Endothelial cell (in vitro differentiated cells): ENCODE results near the gene PSMB8. TPM values are rescaled to one million over a fixed set of nuclear protein-coding genes. Genes with fewer than 3 reads are reported as not detected.
A peak's percentile ranks its signal among the peaks of the same experiment; 100 is the strongest.

ENCODE experiments used
- DNase-seq: peaks from one replicate; pipeline ENCODE4 v3.0.0; 2021; ENCODE audit warnings: low spot score
- H3K27ac Mint-ChIP-seq: one replicate; pipeline ENCODE4 v1.8.0; 2021; ENCODE audit warnings: mixed read lengths, inconsistent platforms; ENCODE audit not compliant: unreplicated experiment
- H3K27me3 Mint-ChIP-seq: one replicate; pipeline ENCODE4 v1.8.0; 2021; ENCODE audit warnings: mild to moderate bottlenecking, moderate library complexity, mixed read lengths, inconsistent platforms; ENCODE audit not compliant: unreplicated experiment
- H3K36me3 Mint-ChIP-seq: one replicate; pipeline ENCODE4 v1.8.0; 2021; ENCODE audit warnings: mild to moderate bottlenecking, low read depth, mixed read lengths, inconsistent platforms; ENCODE audit not compliant: unreplicated experiment
- H3K4me1 Mint-ChIP-seq: one replicate; pipeline ENCODE4 v1.8.0; 2021; ENCODE audit warnings: mild to moderate bottlenecking, mixed read lengths, inconsistent platforms; ENCODE audit not compliant: unreplicated experiment
- H3K4me3 Mint-ChIP-seq: one replicate; pipeline ENCODE4 v1.8.0; 2021; ENCODE audit warnings: mild to moderate bottlenecking, mixed read lengths, inconsistent platforms; ENCODE audit not compliant: unreplicated experiment
- H3K9me3 Mint-ChIP-seq: one replicate; pipeline ENCODE4 v1.8.0; 2021; ENCODE audit warnings: mixed read lengths, inconsistent platforms; ENCODE audit not compliant: unreplicated experiment
- CTCF ChIP-seq: fragments of 200-600 bp; sonication (generic); IDR thresholded peaks from one replicate; pipeline ENCODE4 v1.5.0; 2021; ENCODE audit warnings: antibody characterized with exemption; ENCODE audit not compliant: unreplicated experiment
- total RNA-seq: library from RNA; stranded (reverse); fragmentation: NEBNext Ultra II Directional; extraction: Animal tissue kit (Norgen Biotek cat#: 25700); gene quantifications from one replicate; pipeline ENCODE4 v1.2.1, GENCODE V29; 2021; ENCODE audit not compliant: unreplicated experiment

The PSMB8 gene
- total RNA-seq, 1 donor from 2014 or later = 5.2 TPM

- no peak for DNase-seq
- Mint-ChIP-seq H3K4me3 (peak overlapping the region; percentile 87), H3K27ac (no peak overlapping the region), H3K9me3 (no peaks in the 10 kb centered on the region), H3K36me3 (no peaks in the 10 kb centered on the region), H3K27me3 (peaks cover 11% of the 10 kb centered on the region), H3K4me1 (peaks cover 8% of the 10 kb centered on the region)
- TF ChIP-seq CTCF = no peak
Measured at GRCh38 chr6:32837651-32838113, 6.2 kb downstream of the PSMB8 start.

- Mint-ChIP-seq H3K4me1 (peaks cover 8% of the 10 kb centered on the region), H3K27me3 (peaks cover 12% of the 10 kb centered on the region), H3K27ac (peak overlapping the region; percentile 34), H3K9me3 (no peaks in the 10 kb centered on the region), H3K4me3 (peak overlapping the region; percentile 87), H3K36me3 (no peaks in the 10 kb centered on the region)
- no peak for DNase-seq
- TF ChIP-seq CTCF = no peak
Measured at GRCh38 chr6:32836873-32837272, 7.0 kb downstream of the PSMB8 start.

- Mint-ChIP-seq H3K9me3 (no peaks in the 10 kb centered on the region), H3K27me3 (peaks cover 12% of the 10 kb centered on the region), H3K4me3 (no peak overlapping the region), H3K4me1 (peaks cover 8% of the 10 kb centered on the region), H3K36me3 (no peaks in the 10 kb centered on the region), H3K27ac (no peak overlapping the region)
- no peak for TF ChIP-seq CTCF
- DNase-seq = no peak
Measured at GRCh38 chr6:32835167-32835893, 8.5 kb downstream of the PSMB8 start.

GRCh38 chr6:32833664-32834063, 10.2 kb downstream of the PSMB8 start:
- no peak for DNase-seq
- Mint-ChIP-seq H3K36me3 (no peaks in the 10 kb centered on the region), H3K4me3 (no peak overlapping the region), H3K27me3 (peaks cover 12% of the 10 kb centered on the region), H3K4me1 (peaks cover 8% of the 10 kb centered on the region), H3K9me3 (no peaks in the 10 kb centered on the region), H3K27ac (no peak overlapping the region)
- TF ChIP-seq CTCF = no peak

GRCh38 chr6:32832535-32832934, 11.3 kb downstream of the PSMB8 start:
- Mint-ChIP-seq H3K4me3 (no peak overlapping the region), H3K4me1 (peaks cover 7% of the 10 kb centered on the region), H3K9me3 (no peaks in the 10 kb centered on the region), H3K27ac (no peak overlapping the region), H3K36me3 (no peaks in the 10 kb centered on the region), H3K27me3 (peaks cover 12% of the 10 kb centered on the region)
- no peak for TF ChIP-seq CTCF
- DNase-seq = no peak
